GM19324 (cell line): ENCODE data around the gene PIEZO2.

Experiments
- ATAC-seq: cut with Tn5 transposase; IDR thresholded peaks from one replicate; pipeline ENCODE4 v1.9.1; 2021; ENCODE audit warnings: mild to moderate bottlenecking, moderate library complexity; ENCODE audit not compliant: unreplicated experiment, low FRiP score

The PIEZO2 gene

DNA sequence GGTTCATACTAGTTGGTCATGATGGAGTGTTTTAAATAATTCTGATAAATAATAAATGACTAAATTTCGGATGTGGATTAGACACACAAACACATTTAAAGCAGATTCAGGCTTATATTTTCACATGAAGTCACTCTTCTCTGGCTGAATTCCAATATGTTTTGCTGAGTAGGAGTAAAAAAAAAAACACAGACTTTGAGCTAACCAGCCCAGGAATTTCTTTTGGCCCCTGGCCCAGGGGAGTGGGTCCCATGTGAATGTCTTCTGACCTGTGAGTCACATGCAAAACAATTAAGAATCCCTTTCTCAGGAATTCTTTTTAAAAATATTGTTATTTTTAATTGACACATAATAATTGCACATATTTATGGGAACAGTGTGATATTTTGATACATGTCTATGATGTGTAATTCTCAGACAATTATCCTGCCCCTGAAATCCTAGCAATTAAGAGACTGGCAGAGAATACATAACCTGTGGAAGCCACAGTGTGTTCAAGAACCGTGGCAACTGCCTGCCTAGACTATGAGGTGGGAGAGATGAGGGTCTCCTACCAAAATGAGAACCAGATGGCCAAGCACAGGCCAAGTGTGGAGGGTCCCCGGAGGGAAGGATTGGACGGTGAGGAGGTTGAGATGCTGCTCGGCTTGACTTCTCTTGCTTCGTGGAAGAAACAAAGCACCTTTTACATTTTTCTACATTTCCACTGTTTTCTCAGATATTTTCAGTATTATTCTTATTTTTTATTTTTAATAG is 236.4 kb downstream of the PIEZO2 start:
- no peak for ATAC-seq

DNA sequence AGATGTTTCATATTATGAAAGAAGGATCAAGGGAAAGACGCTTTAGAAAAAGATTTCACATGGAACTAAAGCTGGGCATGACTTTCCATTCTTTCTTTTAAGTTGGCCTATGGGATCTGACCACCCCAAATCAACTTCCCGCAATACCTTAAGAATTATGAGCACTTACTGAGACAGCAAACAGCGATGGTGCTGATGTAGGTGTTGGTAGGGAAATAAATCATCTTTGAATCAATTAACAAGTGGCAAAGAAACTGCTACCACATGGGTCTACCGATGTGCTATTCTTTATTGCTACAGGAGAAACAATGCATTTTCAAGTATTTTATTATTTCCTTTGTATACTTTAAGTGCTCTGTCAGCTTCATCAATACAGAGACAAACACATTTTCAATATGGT is 239.6 kb downstream of the PIEZO2 start:
- no peak for ATAC-seq

DNA sequence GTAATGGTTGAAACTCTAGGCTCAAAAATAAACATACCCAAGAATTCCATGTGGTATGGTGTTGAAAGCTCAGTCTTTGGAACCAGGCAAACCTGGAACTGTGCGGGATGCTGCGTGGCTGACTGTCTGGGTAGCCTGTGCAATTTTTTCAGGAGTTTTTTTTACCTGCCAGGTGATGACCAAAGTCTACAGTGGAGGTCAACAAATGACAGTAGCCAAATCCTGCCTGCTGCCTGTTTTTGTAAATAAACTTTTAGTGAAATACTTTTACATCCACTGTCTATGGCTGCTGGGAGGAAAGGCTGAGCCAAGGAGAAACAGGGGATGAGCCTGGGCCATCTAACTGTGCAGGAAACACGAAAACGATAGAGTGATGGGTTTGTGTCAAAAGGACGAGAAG is 240.6 kb downstream of the PIEZO2 start:
- no peak for ATAC-seq

DNA sequence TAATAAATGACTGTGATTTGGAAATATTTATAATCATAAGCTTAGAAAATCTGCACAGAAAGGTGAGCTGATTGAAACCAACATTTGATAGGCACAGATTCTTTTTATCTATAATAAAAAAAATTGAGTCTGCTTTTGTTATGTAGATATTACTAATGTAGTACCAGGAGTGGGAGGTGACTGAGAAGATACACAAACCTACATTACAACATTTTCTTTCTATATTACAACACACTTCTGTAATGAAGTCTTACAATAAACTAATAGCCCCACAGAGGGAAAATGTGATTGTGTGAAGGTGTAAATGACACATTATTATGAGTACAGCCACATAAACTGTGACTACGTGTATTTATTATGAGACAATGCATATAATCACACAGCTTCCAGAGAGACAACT is 241.6 kb downstream of the PIEZO2 start:
- ATAC-seq = no peak

DNA sequence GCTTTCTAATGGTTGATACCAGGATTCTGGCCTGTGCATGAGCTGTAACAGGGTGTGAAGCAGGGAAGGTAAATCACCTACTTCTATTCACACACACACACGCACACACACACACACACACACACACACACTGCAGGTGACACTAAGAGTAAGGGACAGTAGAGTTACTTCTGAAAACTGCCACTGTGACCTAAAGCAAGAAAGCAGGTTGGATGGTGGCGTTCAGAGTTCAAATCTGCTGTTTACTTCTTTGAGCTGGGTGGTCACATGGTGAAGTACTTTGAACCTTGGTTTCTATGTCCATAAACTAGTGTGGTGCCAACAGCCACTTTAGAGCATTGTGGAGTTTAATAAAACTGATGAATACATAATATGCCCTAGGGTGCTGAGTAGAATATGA is 248.0 kb downstream of the PIEZO2 start:
- ATAC-seq = no peak

DNA sequence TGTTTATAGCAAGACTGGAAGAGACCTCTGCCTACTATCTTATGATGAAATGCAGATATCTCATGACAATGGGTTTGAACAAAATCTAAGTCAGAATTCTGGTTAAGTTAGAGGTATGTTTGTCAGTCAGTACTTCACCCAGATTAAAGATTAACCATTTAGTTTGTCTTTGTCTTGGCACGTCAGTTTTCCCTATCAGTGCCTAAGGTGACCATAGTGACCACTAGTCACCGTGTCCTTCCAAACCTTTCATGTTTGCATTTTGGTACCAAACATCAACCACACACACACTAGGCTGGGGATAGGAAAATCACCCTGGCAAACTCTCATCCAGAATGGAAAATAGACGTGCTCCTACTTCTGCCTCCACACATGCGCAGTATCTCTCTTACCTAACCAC is 248.9 kb downstream of the PIEZO2 start:
- ATAC-seq = no peak

DNA sequence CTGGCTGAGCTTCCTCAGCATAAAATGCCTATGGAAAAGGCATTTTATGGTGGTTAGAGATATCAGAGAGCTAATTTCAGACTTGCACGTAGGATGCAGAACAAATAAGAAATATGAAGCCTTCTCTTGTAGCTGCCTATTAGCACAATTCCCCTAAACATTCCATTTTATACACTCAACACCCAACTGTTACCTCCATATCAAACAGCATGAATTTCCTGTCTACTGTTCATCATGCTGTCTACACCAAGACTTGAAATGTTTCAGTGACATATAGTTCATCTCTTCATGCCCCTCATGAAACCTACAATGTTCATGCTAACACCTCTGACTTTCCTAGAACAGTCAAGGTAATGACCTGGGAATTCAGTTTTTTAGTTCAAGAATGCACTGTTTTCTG is 249.9 kb downstream of the PIEZO2 start:
- ATAC-seq = no peak

DNA sequence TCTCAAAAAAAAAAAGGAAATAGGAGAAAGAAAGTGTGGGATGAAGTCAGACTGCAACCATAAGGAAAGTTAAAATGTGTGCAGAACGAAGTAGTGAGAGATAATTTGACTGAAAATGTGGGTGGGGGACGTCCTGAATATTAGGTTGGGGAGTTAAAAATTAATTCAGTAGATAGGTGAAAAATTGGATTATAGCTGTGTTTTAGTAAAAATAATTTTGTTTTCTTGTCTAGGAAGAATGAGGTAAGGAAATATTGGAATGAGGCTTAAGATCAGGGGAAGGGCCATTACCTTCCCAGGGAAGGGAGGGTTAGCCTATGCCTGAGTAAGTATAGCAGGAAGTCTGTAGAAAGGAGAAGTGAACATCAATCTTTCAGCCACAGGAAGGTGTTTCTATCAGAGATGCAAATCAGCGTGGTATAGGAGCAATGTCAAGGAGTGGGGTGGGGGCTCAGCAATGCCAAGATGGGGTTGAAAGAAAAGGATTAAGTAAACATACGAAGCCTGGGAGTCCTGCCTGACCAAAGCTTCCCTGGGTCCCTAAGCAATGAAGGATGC is 250.9 kb downstream of the PIEZO2 start:
- ATAC-seq = no peak

DNA sequence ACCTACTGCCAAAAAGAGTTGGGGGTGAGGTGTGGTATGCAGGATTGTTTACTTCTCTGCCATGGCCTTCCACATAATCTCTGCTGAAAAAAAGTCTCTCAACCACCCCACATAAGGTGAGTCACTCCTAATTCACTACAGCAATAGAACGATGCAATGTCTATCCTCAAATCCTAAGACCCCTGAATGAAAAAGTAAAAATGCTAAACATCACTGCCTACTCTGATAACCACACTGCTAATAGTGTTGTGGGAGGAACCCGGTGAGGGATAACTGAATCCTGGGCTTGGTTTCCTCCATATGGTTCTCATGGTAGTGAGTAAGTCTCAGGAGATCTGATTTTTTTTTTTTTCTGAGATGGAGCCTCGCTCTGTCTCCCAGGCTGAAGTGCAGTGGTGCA is 252.5 kb downstream of the PIEZO2 start:
- no peak for ATAC-seq

DNA sequence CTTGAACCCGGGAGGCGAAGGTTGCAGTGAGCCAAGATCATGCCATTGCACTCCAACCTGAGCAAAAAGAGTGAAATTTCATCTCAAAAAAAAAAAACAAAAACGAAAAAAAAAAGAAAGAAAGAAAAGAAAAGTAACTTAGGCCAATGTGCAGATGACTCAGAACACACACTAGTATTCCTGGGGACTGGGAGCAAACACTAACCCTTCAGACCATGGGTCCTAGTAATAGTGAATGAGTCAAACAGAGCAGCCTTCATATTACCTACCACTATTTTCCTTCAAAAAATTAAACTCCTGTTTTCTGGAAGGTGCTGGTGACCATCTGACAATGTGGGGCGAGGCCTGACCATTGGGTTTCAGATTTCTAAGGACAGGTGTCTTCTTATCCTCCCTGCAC is 253.4 kb downstream of the PIEZO2 start:
- no peak for ATAC-seq

DNA sequence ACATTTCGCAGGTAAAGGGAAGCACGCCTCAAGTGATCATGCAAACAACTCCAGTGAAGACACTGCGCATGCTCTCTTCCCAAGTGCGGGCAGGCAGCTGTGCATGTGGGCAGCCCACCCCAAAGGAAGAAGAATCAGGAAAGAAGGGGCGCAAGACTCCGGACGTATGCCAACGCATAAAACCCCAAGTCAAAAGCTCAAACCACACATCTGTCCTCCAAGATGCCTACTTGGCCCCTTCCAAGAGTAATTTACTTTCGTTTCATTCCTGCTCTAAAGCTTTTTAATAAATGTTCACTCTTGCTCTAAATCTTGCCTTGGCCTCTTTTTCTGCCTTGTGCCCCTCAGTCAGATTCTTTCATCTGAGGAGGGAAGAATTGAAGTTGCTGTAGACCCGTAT is 254.9 kb downstream of the PIEZO2 start:
- no peak for ATAC-seq

DNA sequence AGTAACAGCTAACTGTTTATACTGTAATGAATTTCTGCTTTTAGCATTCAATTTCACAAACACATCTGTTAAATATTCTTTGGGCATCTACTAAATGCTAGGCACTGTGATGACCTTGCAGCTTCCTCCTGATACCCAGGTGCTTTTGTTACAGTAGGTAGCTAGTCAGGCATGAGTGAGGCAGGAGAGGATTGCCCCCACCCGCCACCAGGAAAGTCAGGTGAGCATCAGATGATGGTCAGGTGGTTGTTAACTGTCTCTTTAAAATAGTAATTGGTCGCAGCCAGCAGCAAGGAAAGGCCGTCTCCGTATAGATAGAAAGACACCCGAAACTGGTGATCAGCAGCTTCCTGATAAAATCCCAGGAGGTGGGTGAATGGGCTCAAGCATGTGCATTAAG is 255.6 kb downstream of the PIEZO2 start:
- no peak for ATAC-seq

DNA sequence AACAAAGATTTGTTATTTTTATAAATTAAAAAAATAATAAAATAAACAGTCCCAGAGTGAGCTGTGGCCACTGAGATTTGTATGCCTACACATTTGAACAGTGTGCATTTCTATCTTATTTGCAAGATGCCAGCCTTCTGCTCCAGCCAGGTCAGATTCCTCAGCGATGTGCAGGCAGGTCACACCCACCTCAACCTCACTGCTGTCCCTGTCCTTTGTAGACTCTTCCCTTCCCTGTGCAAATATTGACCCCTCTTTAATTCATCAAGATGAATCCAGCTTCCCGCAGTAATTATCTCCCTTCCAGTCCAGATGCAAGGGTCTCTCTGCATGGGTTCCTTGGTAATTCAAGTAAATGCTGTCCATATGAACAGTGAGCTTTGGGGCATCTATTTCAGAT is 256.2 kb downstream of the PIEZO2 start:
- no peak for ATAC-seq

DNA sequence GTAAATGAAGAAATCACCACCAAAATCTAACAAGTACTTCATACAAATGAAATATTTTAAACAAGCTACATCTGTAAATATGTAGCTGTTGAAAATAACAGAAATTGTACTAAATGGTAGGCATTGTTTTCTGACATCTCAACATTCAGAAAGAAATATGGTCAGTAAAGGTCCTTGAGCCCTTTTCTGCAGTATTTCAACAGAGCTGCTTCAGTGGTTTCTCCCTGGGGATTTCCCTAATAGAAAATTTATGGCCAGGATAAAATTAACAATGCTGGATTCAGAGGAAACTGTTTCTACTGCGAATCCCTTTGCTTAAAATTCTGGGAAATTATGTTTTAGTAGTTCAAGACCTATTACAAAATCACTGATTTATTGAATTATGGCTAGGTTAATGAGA is 256.6 kb downstream of the PIEZO2 start:
- no peak for ATAC-seq

DNA sequence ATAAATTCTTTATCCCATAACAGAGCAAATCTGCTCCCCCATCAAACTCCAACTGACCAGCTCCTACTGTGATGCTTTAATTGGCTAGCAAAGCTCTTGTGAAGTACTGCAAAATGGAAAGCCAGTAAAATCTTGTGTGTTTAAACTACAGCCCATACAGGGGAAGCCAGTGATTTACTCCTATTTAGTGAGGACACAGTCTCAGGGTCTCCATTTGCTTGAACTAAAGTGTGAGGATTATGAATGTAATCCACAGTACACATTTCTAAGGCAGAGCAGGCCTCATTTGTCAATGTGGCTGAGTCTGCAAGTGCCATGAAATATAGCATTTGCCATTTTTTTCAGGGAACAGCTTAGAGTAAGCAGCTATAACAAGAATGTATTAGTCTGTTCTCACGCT is 259.3 kb downstream of the PIEZO2 start:
- ATAC-seq = no peak

DNA sequence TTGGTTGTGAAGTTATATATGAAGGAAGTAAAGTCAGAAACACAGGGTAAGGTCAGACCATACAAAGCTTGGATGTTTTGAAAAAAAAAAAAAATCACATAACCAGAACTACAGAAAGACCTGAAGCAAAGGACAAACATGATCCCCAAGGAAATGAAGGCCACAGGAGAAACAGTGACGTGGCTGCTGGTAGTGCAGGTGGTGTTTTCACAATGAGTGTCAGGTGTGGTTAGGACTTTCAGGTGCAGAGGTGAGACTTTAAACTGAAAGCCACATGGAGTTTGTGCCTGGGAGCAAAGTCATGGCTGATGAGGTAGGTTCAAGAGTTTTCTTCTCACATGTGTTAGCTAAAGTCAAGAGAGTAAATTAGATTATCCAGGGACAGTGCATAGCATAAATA is 270.7 kb downstream of the PIEZO2 start:
- ATAC-seq = peak; percentile 55

DNA sequence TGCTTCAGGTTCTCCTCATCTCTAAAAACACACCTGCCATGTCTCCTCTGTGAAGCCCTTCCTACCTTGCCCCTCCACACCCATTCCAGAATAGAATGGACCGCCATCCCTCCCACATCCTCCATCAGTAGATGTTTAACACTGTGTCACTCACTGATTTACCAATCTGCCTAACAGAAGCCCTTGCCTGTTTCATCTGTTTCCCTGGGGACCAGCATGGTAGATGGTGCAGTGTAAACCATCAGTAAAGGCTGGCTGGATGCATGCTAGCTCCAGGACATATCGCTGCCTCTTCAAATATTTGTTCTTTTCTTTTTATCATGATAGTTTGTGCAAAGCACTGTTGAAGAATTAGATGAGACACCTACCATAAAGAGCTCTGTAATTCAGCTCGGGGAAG is 271.4 kb downstream of the PIEZO2 start:
- no peak for ATAC-seq

DNA sequence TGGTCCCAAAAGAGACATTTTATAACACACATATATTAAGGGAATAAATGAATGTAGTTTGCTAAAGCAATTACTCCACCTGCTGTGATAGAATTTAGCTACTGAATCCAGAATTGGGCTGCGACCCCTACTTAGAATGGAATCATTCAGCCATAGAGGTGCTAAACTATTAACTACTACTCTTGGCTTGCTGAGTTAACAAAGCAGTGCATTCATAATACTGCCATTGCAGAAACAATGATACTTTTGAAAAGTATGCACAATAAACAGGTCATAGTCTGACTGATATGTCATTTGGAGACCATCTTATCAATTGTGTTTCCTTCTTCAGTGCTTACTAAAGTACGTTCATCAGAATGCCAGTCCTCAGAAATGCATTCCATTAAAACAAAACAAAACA is 273.6 kb downstream of the PIEZO2 start:
- ATAC-seq = no peak

DNA sequence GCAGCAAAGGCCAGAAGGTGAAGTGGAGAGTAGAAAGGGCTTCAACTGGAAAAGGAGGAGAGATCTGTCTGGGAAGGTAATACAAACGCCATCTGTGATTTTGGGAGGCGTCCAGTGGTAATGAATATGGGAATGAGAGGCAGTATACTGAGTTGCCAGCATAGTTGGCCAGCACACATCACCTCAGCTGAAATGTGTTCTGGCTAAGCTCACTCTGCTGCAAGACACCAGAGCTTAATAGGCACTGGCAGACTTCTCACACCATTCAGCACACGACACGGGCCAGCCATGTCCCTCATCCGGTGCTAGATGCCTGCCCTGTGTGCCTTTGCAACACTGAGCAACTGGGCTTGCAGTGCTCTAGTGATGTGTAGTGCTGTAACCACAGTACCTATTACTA is 277.1 kb downstream of the PIEZO2 start:
- no peak for ATAC-seq

DNA sequence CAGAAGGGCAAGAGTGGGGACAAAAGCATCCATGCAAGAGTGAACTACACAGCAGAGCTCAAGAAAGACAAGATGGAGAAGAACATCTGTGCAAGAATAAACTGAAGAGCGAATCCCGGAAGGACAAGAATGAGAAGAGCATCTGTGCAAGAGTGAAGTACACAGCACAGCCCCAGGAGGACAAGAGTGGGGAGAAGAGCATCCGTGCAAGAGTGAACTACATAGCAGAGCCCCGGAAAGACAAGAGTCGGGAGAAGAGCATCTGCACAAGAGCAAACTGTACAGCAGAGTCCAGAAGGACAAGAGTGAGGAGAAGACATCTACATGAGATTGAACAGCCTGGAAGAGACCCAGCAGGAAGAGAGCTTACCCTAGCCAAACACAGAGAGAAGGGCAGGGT is 284.6 kb downstream of the PIEZO2 start:
- ATAC-seq = no peak

DNA sequence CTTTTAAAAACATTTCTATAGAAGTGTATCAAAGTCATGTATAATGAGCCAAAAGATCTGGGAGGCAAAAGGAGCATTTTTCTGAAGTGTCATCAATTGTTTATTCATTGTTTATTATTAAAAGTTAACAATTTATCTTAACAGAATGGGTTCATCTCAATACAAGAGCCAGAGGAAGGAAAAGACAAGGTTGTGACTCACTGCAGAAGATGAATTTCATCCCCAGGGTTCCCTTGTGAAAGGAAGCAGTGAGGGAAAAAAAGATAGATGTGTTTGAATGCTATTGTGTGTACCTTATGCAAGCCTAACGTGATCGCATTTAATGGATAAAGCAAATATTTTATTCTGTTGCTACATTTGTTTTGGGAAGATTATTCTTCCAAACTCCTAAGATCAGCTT is 286.3 kb downstream of the PIEZO2 start:
- ATAC-seq = no peak

DNA sequence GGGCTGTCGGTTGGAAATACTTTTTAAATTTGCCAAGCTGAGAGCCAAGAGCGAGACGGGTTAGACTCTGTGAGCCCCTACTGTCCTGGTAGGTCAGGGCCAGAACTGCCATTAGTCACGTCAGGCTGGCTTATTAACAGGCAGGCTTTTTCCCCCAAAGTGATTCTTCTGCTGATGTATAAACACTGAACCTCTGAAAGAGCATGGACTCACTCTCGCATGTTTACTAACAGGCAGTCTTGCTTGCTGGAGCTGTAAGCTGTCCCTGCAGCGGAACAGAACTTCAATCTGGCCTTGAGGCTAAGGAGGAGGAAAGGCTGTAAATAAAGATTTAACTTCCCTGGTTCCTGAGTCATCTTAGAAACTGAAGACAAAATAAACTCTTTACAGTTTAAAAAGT is 288.4 kb downstream of the PIEZO2 start:
- no peak for ATAC-seq

DNA sequence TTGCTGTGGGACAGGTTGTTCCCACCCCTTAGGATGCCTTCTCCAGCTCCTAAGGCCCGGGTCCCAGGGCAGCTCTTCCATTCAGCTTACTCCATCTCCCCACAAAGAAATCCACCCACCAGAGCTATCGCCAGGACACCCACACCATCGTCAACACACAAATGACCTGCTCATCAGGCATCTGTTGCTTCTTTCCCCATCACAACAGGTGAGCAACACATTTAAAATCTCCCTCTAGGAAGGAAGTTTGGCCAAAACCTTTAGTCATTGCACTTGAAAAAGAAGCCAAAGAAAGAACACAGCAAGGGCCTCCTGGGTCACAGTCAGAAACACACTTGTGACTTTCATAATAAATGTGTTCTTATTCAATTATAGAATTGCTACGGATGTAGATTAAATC is 289.0 kb downstream of the PIEZO2 start:
- no peak for ATAC-seq
